HEK293 (cell line): ENCODE measurements around the gene TTC9C.

ENCODE experiments used
- SALL2 ChIP-seq: fragments of 450-650 bp; formaldehyde crosslinking; IDR thresholded peaks from 2 replicates; pipeline ENCODE4 v1.5.0; 2017; ENCODE audit warnings: missing biosample characterization, mild to moderate bottlenecking, missing genetic modification characterization, borderline replicate concordance
- ZNF501 ChIP-seq: fragments of 450-650 bp; formaldehyde crosslinking; IDR thresholded peaks from 2 replicates; pipeline ENCODE4 v1.5.1; 2016; ENCODE audit warnings: missing biosample characterization, missing genetic modification characterization

- TF ChIP-seq ZNF501 (tag by site-specific recombination) = no peak
- no peak for TF ChIP-seq SALL2 (tag by site-specific recombination)
Measured at GRCh38 chr11:62786318-62787004, 58.2 kb downstream of the TTC9C start.
